Nasal cavity respiratory epithelium epithelial cell of viscerocranial mucosa (primary cell): ENCODE data around the gene SPIN2A. TPM values are rescaled to one million over a fixed set of nuclear protein-coding genes. Genes with fewer than 3 reads are reported as not detected.

Source experiments
- total RNA-seq: library from RNA; depleted of rRNA; stranded (reverse); fragments of >200 nt; gene quantifications from 2 replicates; pipeline ENCODE4 v1.2.3, GENCODE V29; 2014

The SPIN2A gene
- total RNA-seq, result under 0.01 and 0.14 TPM in 2 replicates

DNA sequence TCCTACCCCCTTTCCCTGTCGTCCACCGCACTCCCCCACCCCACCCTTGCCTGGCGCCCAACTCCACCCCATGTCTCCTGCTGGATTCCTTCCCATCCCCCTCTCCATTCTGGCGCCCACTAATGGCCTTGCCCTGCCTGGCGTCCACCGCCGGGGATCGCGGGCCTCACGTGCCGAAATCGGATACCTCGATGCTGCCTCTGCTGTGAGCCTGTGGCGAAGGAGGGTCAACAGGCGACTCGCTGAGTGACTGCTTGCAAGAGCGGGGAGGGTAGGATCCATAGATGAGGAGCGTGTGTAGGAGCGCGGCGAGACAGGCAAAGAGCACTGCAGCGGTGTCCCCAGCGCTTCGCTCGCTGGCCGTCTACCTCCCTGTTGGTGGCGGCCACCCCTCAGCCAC is at the start of gene SPIN2A:
TSS of gene SPIN2A (minus strand) at position 325 of the 400 bp plus-strand sequence. CDS start 800 bp downstream, outside the sequence.

DNA sequence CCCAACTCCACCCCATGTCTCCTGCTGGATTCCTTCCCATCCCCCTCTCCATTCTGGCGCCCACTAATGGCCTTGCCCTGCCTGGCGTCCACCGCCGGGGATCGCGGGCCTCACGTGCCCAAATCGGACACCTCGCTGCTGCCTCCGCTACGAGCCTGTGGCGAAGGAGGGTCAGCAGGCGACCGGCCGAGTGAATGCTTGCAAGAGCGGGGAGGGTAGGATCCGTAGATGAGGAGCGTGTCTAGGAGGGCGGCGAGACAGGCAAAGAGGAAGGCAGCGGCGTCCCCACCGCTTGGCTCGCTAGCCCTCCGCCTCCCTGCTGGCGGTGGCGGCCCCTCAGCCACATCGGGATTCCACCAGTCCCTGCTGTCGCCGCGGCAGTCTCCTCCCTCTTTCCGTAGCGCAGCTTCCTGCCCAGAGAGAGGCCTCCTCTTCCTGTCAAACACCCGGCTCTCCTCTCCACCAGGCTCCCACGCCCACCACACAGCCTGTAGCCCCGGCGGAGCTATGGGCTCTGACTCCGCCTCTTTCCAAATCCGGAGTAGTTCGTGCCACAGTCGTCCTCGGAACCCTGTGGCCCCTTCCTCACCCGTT is 15.9 kb downstream of the SPIN2A start, which contains the start of gene SPIN2B:
TSS of gene SPIN2B (minus strand) at position 387 of the 594 bp plus-strand sequence.

Other genes starting within 250 kb of the SPIN2A start
- 8.5 and 12.7 TPM in 2 replicates for gene SPIN3, start 141.9 kb downstream of the SPIN2A start, total RNA-seq
- gene SPIN2B, start 15.8 kb downstream of the SPIN2A start, total RNA-seq, result 3.1 and 4.9 TPM in 2 replicates
- gene FAAH2, start 149.3 kb upstream of the SPIN2A start, total RNA-seq, result 7.5 and 10.1 TPM in 2 replicates